ENCODE data around the gene FIGNL1.
"Not testable (repeated sequence)": the region's sequence is repeated elsewhere in the genome, so short reads cannot be mapped to it uniquely, and the experiment has no call there.

DNA sequence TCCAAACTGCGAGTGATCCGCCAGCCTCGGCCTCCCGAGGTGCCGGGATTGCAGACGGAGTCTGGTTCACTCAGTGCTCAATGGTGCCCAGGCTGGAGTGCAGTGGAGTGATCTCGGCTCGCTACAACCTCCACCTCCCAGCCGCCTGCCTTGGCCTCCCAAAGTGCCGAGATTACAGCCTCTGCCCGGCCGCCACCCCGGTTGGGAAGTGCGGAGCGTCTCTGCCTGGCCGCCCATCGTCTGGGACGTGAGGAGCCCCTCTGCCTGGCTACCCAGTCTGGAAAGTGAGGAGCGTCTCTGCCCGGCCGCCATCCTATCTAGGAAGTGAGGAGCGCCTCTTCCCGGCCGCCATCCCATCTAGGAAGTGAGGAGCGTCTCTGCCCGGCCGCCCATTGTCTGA is 9.0 kb upstream of the FIGNL1 start:
- TF ChIP-seq EZH2 (IDR thresholded peaks at IDR 0.05); POLR2AphosphoS5 (IDR thresholded peaks at IDR 0.05; ENCODE audit: borderline replicate concordance, low read depth, low read length); FOXP2 (optimal IDR thresholded peaks at IDR 0.05; ENCODE audit: control extremely low read depth, extremely low read length, insufficient read depth): not testable (repeated sequence)

All from SK-N-MC (cell line).